SK-N-MC (cell line): ENCODE results near the gene PLA2G10.
"Not testable (repeated sequence)": the region's sequence is repeated elsewhere in the genome, so short reads cannot be mapped to it uniquely, and the experiment has no call there.

Source experiments
- DNase-seq: peaks from one replicate; pipeline ENCODE4 v3.0.0-alpha.2; 2011; ENCODE audit warnings: low read depth, low spot score
- H3K27ac ChIP-seq: fragments of 200-600 bp; sonication (generic); 2 replicates; pipeline ENCODE4 v1.5.1; 2016; ENCODE audit warnings: mixed run types
- H3K36me3 ChIP-seq: fragments of 200-600 bp; sonication (generic); 2 replicates; pipeline ENCODE4 v1.6.1; 2017; ENCODE audit warnings: antibody characterized with exemption, low read length, mixed read lengths; ENCODE audit not compliant: insufficient read depth
- H3K4me3 ChIP-seq: fragments of 200-600 bp; sonication (generic); 2 replicates; pipeline ENCODE4 v1.5.1; 2016
- H3K9ac ChIP-seq: fragments of 200-600 bp; sonication (generic); 2 replicates; pipeline ENCODE4 v1.8.0; 2017; ENCODE audit warnings: mixed run types, mixed read lengths; ENCODE audit not compliant: insufficient read length
- H3K9me3 ChIP-seq: fragments of 200-600 bp; sonication (generic); 2 replicates; pipeline ENCODE4 v1.6.1; 2017; ENCODE audit warnings: low read depth, mild to moderate bottlenecking, antibody characterized with exemption, low read length, moderate library complexity, mixed read lengths
- EZH2 ChIP-seq: fragments of 200-600 bp; sonication (generic); IDR thresholded peaks from one replicate; pipeline ENCODE4 v1.6.1; 2017; ENCODE audit warnings: antibody characterized with exemption
- FOXP2 ChIP-seq: optimal IDR thresholded peaks from 2 replicates; pipeline ENCODE3; 2011; ENCODE audit warnings: mild to moderate bottlenecking, moderate library complexity; ENCODE audit not compliant: insufficient read depth; ENCODE audit errors: extremely low read length, control extremely low read depth
- POLR2AphosphoS5 ChIP-seq: IDR thresholded peaks from 2 replicates; pipeline ENCODE4 v1.6.1; 2012; ENCODE audit warnings: mild to moderate bottlenecking, low read depth, low read length, borderline replicate concordance

Gene PLA2G10

GRCh38 chr16:14682121-14682520 is 12.0 kb downstream of the PLA2G10 start:
- TF ChIP-seq FOXP2 (no peak), POLR2AphosphoS5 (no peak), EZH2 (no peak)
- Histone ChIP-seq H3K4me3 (no peak overlapping the region), H3K27ac (no peak overlapping the region), H3K9me3 (no peaks in the 10 kb centered on the region), H3K36me3 (no peaks in the 10 kb centered on the region), H3K9ac (no peak overlapping the region)
- DNase-seq: no peak

GRCh38 chr16:14681115-14681514 is 13.0 kb downstream of the PLA2G10 start:
- Histone ChIP-seq H3K27ac (no peak overlapping the region), H3K4me3 (no peak overlapping the region), H3K36me3 (no peaks in the 10 kb centered on the region), H3K9me3 (no peaks in the 10 kb centered on the region), H3K9ac (no peak overlapping the region)
- no peak for TF ChIP-seq FOXP2
- TF ChIP-seq POLR2AphosphoS5: no peak
- no peak for TF ChIP-seq EZH2
- no peak for DNase-seq

- not testable (repeated sequence) for H3K36me3 ChIP-seq, H3K9ac ChIP-seq, H3K27ac ChIP-seq, DNase-seq, H3K4me3 ChIP-seq, H3K9me3 ChIP-seq
Measured at GRCh38 chr16:14680396-14680795, 13.7 kb downstream of the PLA2G10 start.

GRCh38 chr16:14678748-14679497 is 15.2 kb downstream of the PLA2G10 start:
- DNase-seq: no peak
- Histone ChIP-seq H3K27ac (no peak overlapping the region), H3K36me3 (no peaks in the 10 kb centered on the region), H3K4me3 (no peak overlapping the region), H3K9me3 (no peaks in the 10 kb centered on the region), H3K9ac (no peak overlapping the region)
- TF ChIP-seq EZH2 (no peak), FOXP2 (no peak), POLR2AphosphoS5 (no peak)

GRCh38 chr16:14677627-14678026 is 16.5 kb downstream of the PLA2G10 start:
- Histone ChIP-seq H3K4me3 (no peak overlapping the region), H3K27ac (no peak overlapping the region), H3K9ac (no peak overlapping the region), H3K9me3 (no peaks in the 10 kb centered on the region), H3K36me3 (no peaks in the 10 kb centered on the region)
- no peak for DNase-seq
- no peak for TF ChIP-seq FOXP2
- no peak for TF ChIP-seq POLR2AphosphoS5
- no peak for TF ChIP-seq EZH2

- DNase-seq: no peak
- Histone ChIP-seq H3K9ac (no peak overlapping the region), H3K27ac (no peak overlapping the region), H3K9me3 (no peaks in the 10 kb centered on the region), H3K36me3 (no peaks in the 10 kb centered on the region), H3K4me3 (no peak overlapping the region)
- TF ChIP-seq EZH2: no peak
- no peak for TF ChIP-seq FOXP2
- TF ChIP-seq POLR2AphosphoS5: no peak
Measured at GRCh38 chr16:14676633-14677032, 17.5 kb downstream of the PLA2G10 start.

- no peak overlapping the region for H3K27ac ChIP-seq
- H3K9ac ChIP-seq: no peak overlapping the region
- no peaks in the 10 kb centered on the region for H3K9me3 ChIP-seq
- TF ChIP-seq EZH2 (no peak), FOXP2 (no peak), POLR2AphosphoS5 (no peak)
- H3K36me3 ChIP-seq: peaks cover 11% of the 10 kb centered on the region
- H3K4me3 ChIP-seq: no peak overlapping the region
- no peak for DNase-seq
Measured at GRCh38 chr16:14672403-14672971, 21.6 kb downstream of the PLA2G10 start.

GRCh38 chr16:14669776-14670175 is 24.3 kb downstream of the PLA2G10 start:
- no peak for TF ChIP-seq FOXP2
- no peak for TF ChIP-seq EZH2
- TF ChIP-seq POLR2AphosphoS5: no peak
- H3K27ac ChIP-seq: no peak overlapping the region
- H3K9me3 ChIP-seq: no peaks in the 10 kb centered on the region
- no peak for DNase-seq
- H3K9ac ChIP-seq: no peak overlapping the region
- H3K4me3 ChIP-seq: no peak overlapping the region
- peaks cover 35% of the 10 kb centered on the region for H3K36me3 ChIP-seq
